ENCODE data around the gene CTNNA2.

GRCh38 chr2:80299661-80300060 is 786.8 kb downstream of the CTNNA2 start:
- TF ChIP-seq CTCF (IDR thresholded peaks at IDR 0.05) = no peak
- TF ChIP-seq EZH2phosphoT487 (IDR thresholded peaks at IDR 0.05) = no peak
- no peak for TF ChIP-seq EZH2 (IDR thresholded peaks at IDR 0.05)

Measured in neural progenitor cell (in vitro differentiated cells).